A549 (cell line): Measurements from ENCODE around the gene CDKN2A. TPM values are rescaled to one million over a fixed set of nuclear protein-coding genes. Genes with fewer than 3 reads are reported as not detected.

ENCODE experiments used
- ATAC-seq, 2 experiments: fragments of 200-7000 bp in 1 of 2; fragments of >200 bp in 1 of 2; cut with Nextera tagmentation in 1 of 2; cut with Tn5 transposase in 1 of 2; 3 replicates each; pipeline versions ENCODE4 v1.8.0 to v1.9.1; 2018 to 2020; ENCODE audit warnings: mild to moderate bottlenecking in 1 of 2, moderate library complexity in 1 of 2
- CTCF ChIA-PET: fragments of 300-600 bp; sonication (Branson Sonifier 250); formaldehyde crosslinking; extraction: SDS; loops from one replicate; lab custom pipeline; 2021; ENCODE audit warnings: antibody characterized with exemption, inconsistent platforms; lab: Yijun Ruan, JAX
- POLR2A ChIA-PET: fragments of 350-600 bp; formaldehyde crosslinking; extraction: SDS; loops from one replicate; lab custom pipeline; 2021; ENCODE audit warnings: antibody characterized with exemption, inconsistent platforms; lab: Yijun Ruan, JAX
- DNase-seq, 2 experiments: peaks; one replicate each; pipeline versions ENCODE4 v3.0.0 to v3.0.0-alpha.2; 2011 to 2016; ENCODE audit warnings: low read depth in 1 of 2, low spot score in 1 of 2
- FAIRE-seq: peaks from 2 replicates; lab custom pipeline; 2011; peaks lifted over from hg19 to GRCh38; lab: Jason Lieb, UNC
- H3K27ac ChIP-seq, 2 experiments: fragments of >200 bp; sonication (Bioruptor Twin); formaldehyde crosslinking; 3 replicates each; pipeline ENCODE4 v1.5.1; 2016 to 2017
- H3K4me1 ChIP-seq: fragments of >200 bp; sonication (Bioruptor Twin); formaldehyde crosslinking; 3 replicates; pipeline ENCODE4 v1.6.1; 2016
- H3K4me2 ChIP-seq: fragments of >200 bp; sonication (Bioruptor Twin); formaldehyde crosslinking; 3 replicates; pipeline ENCODE4 v1.6.1; 2016
- H3K4me3 ChIP-seq: fragments of >200 bp; sonication (Bioruptor Twin); formaldehyde crosslinking; 3 replicates; pipeline ENCODE4 v1.5.1; 2016
- H3K9me3 ChIP-seq: fragments of >200 bp; sonication (Bioruptor Twin); formaldehyde crosslinking; 3 replicates; pipeline ENCODE4 v1.6.1; 2016
- BHLHE40 ChIP-seq: IDR thresholded peaks from 2 replicates; pipeline ENCODE4 v1.6.1; 2012; ENCODE audit warnings: low read depth, low read length, inconsistent platforms
- CBX2 ChIP-seq: fragments of 200-600 bp; sonication (generic); IDR thresholded peaks from 2 replicates; pipeline ENCODE4 v1.6.1; 2016; ENCODE audit warnings: low read depth, mild to moderate bottlenecking, borderline replicate concordance
- CBX8 ChIP-seq: fragments of 200-600 bp; sonication (generic); IDR thresholded peaks from 2 replicates; pipeline ENCODE4 v1.6.1; 2016
- CEBPB ChIP-seq, 2 experiments: fragments of >200 bp in 1 of 2; sonication (Bioruptor Twin) in 1 of 2; formaldehyde crosslinking in 1 of 2; IDR thresholded peaks; 2 replicates each; pipeline ENCODE4 v1.6.1; 2012 to 2016
- CHD4 ChIP-seq: fragments of 200-600 bp; sonication (generic); IDR thresholded peaks from 2 replicates; pipeline ENCODE4 v1.6.1; 2016; ENCODE audit warnings: antibody characterized with exemption, mild to moderate bottlenecking, borderline replicate concordance
- EHMT2 ChIP-seq: fragments of 200-600 bp; sonication (generic); IDR thresholded peaks from 2 replicates; pipeline ENCODE4 v1.6.1; 2016; ENCODE audit warnings: antibody characterized with exemption, low read depth, mild to moderate bottlenecking, moderate library complexity
- EP300 ChIP-seq, 2 experiments: fragments of >200 bp; sonication (Bioruptor Twin); formaldehyde crosslinking; IDR thresholded peaks; 2 replicates in 1 of 2; 3 replicates in 1 of 2; pipeline ENCODE4 v1.6.1; 2016 to 2017
- ESRRA ChIP-seq: fragments of 150-350 bp; IDR thresholded peaks from 2 replicates; pipeline ENCODE4 v1.6.1; 2014; ENCODE audit warnings: mild to moderate bottlenecking, low read length, borderline replicate concordance
- HDAC2 ChIP-seq: fragments of 200-600 bp; sonication (generic); IDR thresholded peaks from 2 replicates; pipeline ENCODE4 v1.6.1; 2016
- HEYL ChIP-seq: fragments of 250-450 bp; sonication (Bioruptor Pico); IDR thresholded peaks from 2 replicates; pipeline ENCODE4 v1.8.0; 2021; ENCODE audit warnings: mild to moderate bottlenecking, moderate library complexity
- HOXA7 ChIP-seq: fragments of 250-450 bp; sonication (Bioruptor Pico); IDR thresholded peaks from 2 replicates; pipeline ENCODE4 v1.5.0; 2020; ENCODE audit warnings: mild to moderate bottlenecking, moderate library complexity
- JUN ChIP-seq, 2 experiments: fragments of >200 bp; sonication (Bioruptor Twin); formaldehyde crosslinking; IDR thresholded peaks; 2 replicates in 1 of 2; 3 replicates in 1 of 2; pipeline ENCODE4 v1.6.1; 2016 to 2017
- JUNB ChIP-seq: fragments of >200 bp; sonication (Bioruptor Twin); formaldehyde crosslinking; IDR thresholded peaks from 2 replicates; pipeline ENCODE4 v1.6.1; 2016
- KDM5A ChIP-seq: fragments of 200-600 bp; sonication (generic); IDR thresholded peaks from 2 replicates; pipeline ENCODE4 v1.6.1; 2016; ENCODE audit warnings: antibody characterized with exemption, mild to moderate bottlenecking
- PHF8 ChIP-seq: fragments of 200-600 bp; sonication (generic); IDR thresholded peaks from 2 replicates; pipeline ENCODE4 v1.6.1; 2016; ENCODE audit warnings: low read depth, mild to moderate bottlenecking, antibody characterized with exemption, moderate library complexity, borderline replicate concordance
- POLR2A ChIP-seq: IDR thresholded peaks from 2 replicates; pipeline ENCODE4 v1.6.1; 2012; ENCODE audit warnings: mild to moderate bottlenecking, low read length
- POLR2AphosphoS2 ChIP-seq: conservative IDR thresholded peaks from 2 replicates; pipeline ENCODE4 v1.6.1; 2012; ENCODE audit warnings: low read length, improper control_type of control experiment, inconsistent platforms
- RARB ChIP-seq: fragments of 250-450 bp; sonication (Bioruptor Pico); IDR thresholded peaks from 2 replicates; pipeline ENCODE4 v1.8.0; 2021; ENCODE audit warnings: mild to moderate bottlenecking, moderate library complexity
- RCOR1 ChIP-seq: fragments of 150-350 bp; IDR thresholded peaks from 2 replicates; pipeline ENCODE4 v1.6.1; 2014; ENCODE audit warnings: antibody characterized with exemption, low read length, low read depth
- SREBF2 ChIP-seq: fragments of 450-650 bp; IDR thresholded peaks from 2 replicates; pipeline ENCODE4 v1.6.1; 2014; ENCODE audit warnings: mild to moderate bottlenecking, moderate library complexity
- TP53 ChIP-seq: fragments of 250-450 bp; sonication (Bioruptor Pico); IDR thresholded peaks from 2 replicates; pipeline ENCODE4 v1.5.0; 2021; ENCODE audit warnings: mild to moderate bottlenecking, moderate library complexity
- ZFP36 ChIP-seq: fragments of 450-650 bp; IDR thresholded peaks from 2 replicates; pipeline ENCODE4 v1.6.1; 2014; ENCODE audit warnings: borderline replicate concordance; ENCODE audit not compliant: partially characterized antibody
- ZSCAN20 ChIP-seq: fragments of 250-450 bp; sonication (Bioruptor Pico); IDR thresholded peaks from 2 replicates; pipeline ENCODE4 v1.8.0; 2022; ENCODE audit warnings: mild to moderate bottlenecking, moderate library complexity
- WGBS: methylation state at CpG from one replicate; pipeline ENCODE4 v1.1.6; 2017; ENCODE audit errors: missing lambda C conversion rate; 5-methylcytosine and 5-hydroxymethylcytosine counted together
- polyA plus RNA-seq, 4 experiments: library from polyadenylated mRNA; depleted of rRNA in 3 of 4; stranded (reverse); fragments of >200 nt; fragmentation: RNase III in 1 of 4; extraction: RNeasy Plus Mini Kit Qiagen cat#74134 plus additional on column Dnase treatment in 1 of 4; gene quantifications; 2 replicates in 3 of 4; 3 replicates in 1 of 4; pipeline ENCODE4 v1.2.3, GENCODE V29; 2011 to 2017
- TF ChIP-seq, protein P1 (sequence below): fragments of 450-650 bp; IDR thresholded peaks from 2 replicates; pipeline ENCODE4 v1.6.1; 2014; ENCODE audit warnings: antibody characterized with exemption
- TF ChIP-seq, protein P2 (sequence below): fragments of >200 bp; sonication (Bioruptor Twin); formaldehyde crosslinking; IDR thresholded peaks from 3 replicates; pipeline ENCODE4 v1.5.1; 2016
- TF ChIP-seq, protein P3 (sequence below): IDR thresholded peaks from 2 replicates; pipeline ENCODE4 v1.6.1; 2012; ENCODE audit warnings: low read depth, borderline replicate concordance
- TF ChIP-seq, protein P4 (sequence below): fragments of >200 bp; sonication (Bioruptor Twin); formaldehyde crosslinking; IDR thresholded peaks from 3 replicates; pipeline ENCODE4 v1.6.1; 2016

The CDKN2A gene
- polyA plus RNA-seq, 2 of the 4 experiments (the other 2 are of a cell fraction), result not detected

DNA sequence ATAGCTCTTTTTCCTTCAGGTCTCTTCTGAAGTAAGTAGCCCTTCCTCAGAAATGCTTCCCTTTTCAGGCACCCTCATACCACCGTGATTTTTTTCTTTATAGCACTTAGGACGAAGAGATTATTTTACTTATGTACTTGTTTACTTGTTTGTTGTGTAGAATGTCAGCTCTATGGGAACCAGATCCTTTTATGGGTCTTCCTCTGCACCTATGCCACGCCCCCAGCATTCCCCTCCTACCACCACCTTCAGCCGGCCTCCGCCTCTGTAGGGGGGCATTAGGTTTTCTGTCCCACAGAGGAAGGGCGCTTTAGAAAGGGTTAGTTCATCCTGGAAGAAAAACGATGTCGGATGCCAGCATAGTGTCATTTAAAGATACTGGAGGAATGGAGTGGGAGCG, 2.2 kb upstream of the CDKN2A start:
- no peak overlapping the region for H3K4me2 ChIP-seq
- TF ChIP-seq POLR2AphosphoS2 (no peak), JUN (IDR thresholded peaks at IDR 0.05) (no peak), CHD4 (no peak), HEYL (CRISPR knock-in tag) (no peak), RCOR1 (no peak), ESRRA (no peak), POLR2A (no peak), HOXA7 (CRISPR knock-in tag) (no peak), PHF8 (no peak)
- TF ChIP-seq, protein P1, sequence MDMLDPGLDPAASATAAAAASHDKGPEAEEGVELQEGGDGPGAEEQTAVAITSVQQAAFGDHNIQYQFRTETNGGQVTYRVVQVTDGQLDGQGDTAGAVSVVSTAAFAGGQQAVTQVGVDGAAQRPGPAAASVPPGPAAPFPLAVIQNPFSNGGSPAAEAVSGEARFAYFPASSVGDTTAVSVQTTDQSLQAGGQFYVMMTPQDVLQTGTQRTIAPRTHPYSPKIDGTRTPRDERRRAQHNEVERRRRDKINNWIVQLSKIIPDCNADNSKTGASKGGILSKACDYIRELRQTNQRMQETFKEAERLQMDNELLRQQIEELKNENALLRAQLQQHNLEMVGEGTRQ, result no peak
- TF ChIP-seq, protein P2, sequence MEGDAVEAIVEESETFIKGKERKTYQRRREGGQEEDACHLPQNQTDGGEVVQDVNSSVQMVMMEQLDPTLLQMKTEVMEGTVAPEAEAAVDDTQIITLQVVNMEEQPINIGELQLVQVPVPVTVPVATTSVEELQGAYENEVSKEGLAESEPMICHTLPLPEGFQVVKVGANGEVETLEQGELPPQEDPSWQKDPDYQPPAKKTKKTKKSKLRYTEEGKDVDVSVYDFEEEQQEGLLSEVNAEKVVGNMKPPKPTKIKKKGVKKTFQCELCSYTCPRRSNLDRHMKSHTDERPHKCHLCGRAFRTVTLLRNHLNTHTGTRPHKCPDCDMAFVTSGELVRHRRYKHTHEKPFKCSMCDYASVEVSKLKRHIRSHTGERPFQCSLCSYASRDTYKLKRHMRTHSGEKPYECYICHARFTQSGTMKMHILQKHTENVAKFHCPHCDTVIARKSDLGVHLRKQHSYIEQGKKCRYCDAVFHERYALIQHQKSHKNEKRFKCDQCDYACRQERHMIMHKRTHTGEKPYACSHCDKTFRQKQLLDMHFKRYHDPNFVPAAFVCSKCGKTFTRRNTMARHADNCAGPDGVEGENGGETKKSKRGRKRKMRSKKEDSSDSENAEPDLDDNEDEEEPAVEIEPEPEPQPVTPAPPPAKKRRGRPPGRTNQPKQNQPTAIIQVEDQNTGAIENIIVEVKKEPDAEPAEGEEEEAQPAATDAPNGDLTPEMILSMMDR, result no peak
- no CpG with 5 or more reads among the region's 9 CpGs for WGBS
- ChIA-PET POLR2A (no interaction called here), CTCF (no interaction called here)
- H3K4me3 ChIP-seq, result no peak overlapping the region
- FAIRE-seq, result no peak
- ATAC-seq, result no peak
- no peak overlapping the region for H3K27ac ChIP-seq
- H3K9me3 ChIP-seq, result no peaks in the 10 kb centered on the region
- DNase-seq, result no peak
- H3K4me1 ChIP-seq, result no peaks in the 10 kb centered on the region

DNA sequence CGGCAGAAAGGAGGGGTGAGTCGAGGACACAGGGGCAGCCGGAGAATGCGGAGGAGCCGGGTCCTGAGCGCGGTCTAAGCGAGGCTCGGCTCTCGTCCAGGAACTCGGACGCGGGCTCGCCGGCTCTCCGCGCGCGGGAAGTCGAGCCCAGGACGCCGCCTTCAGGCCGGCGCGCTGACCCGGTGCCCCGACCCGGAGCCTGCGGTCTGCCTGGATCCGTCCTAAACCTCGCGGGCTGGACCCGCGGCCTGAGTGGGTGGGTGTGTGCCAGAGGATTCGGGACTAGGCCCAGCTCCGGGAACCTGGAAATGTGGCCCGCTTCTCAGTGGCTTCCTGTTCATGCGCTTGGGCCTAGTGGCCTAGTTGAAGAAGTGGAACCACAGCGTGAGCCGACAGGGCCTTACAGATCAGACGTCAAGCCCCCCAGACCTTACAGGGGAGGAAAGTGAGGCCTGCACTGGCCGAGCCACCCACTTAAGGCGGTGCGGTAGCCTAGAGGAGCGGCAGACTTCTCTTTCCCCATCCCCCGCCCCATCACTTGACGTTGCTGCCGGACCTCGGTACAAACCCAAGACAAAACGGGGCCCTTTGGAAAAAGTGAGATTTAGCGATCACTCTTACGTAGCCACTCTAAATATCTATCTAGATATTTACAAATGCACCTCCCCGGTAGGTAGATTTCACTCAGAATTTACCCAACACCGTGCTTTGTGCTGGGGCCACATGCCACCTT, 1.6 kb upstream of the CDKN2A start:
- WGBS, result no CpG with 5 or more reads among the region's 54 CpGs
- CTCF ChIA-PET, result no interaction called here

DNA sequence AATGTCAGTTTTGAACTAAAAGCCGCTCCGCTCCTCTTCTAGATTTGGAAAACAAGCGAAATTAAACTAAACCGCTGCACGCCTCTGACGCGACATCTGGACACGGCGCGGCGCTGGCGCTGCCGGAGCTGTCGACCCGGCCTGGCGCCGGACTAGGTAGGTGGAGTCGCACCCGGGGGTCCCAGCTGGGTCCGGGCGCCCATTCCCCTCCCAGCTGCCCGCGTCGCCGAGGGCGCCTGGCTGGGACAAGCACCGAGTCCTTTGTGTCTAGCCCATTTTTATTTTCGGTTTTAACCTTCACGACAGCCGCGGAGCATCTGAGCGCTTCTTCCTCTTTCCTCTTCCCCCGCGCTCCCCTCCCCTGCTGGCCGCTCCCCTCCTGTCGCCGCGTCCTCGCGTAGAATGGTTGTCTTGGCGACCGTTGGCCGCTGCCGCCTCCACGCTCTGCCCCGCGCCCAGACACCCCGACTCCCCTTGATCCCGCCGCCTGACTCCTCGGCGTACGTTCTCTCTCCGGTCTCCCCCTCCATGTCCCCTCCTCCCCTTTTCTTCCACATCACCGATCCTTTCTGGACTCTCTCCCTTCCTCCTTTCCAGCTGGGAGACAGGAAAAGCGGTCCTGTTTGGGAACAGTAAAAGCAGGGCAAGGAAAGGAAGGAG, 944 bp upstream of the CDKN2A start:
- Histone ChIP-seq H3K4me1 (no peaks in the 10 kb centered on the region), H3K9me3 (no peaks in the 10 kb centered on the region), H3K4me2 (no peak overlapping the region), H3K4me3 (no peak overlapping the region), H3K27ac (no peak overlapping the region)
- ChIA-PET POLR2A (no interaction called here), CTCF (no interaction called here)
- no peak for ATAC-seq
- no peak for DNase-seq
- no peak for FAIRE-seq
- WGBS, result no CpG with 5 or more reads among the region's 56 CpGs
- TF ChIP-seq EHMT2 (no peak), CBX8 (no peak), POLR2AphosphoS2 (no peak), TP53 (CRISPR knock-in tag) (no peak), CBX2 (no peak), RARB (CRISPR knock-in tag) (no peak), JUN (IDR thresholded peaks at IDR 0.05) (no peak), HDAC2 (no peak), ESRRA (no peak), EP300 (IDR thresholded peaks at IDR 0.05) (no peak), BHLHE40 (no peak)
- TF ChIP-seq, protein P3, sequence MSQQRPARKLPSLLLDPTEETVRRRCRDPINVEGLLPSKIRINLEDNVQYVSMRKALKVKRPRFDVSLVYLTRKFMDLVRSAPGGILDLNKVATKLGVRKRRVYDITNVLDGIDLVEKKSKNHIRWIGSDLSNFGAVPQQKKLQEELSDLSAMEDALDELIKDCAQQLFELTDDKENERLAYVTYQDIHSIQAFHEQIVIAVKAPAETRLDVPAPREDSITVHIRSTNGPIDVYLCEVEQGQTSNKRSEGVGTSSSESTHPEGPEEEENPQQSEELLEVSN, result no peak
- TF ChIP-seq, protein P4, sequence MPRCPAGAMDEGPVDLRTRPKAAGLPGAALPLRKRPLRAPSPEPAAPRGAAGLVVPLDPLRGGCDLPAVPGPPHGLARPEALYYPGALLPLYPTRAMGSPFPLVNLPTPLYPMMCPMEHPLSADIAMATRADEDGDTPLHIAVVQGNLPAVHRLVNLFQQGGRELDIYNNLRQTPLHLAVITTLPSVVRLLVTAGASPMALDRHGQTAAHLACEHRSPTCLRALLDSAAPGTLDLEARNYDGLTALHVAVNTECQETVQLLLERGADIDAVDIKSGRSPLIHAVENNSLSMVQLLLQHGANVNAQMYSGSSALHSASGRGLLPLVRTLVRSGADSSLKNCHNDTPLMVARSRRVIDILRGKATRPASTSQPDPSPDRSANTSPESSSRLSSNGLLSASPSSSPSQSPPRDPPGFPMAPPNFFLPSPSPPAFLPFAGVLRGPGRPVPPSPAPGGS, result no peak

More for the DNA sequence above, 1.6 kb upstream of the CDKN2A start:
- no peak overlapping the region for H3K27ac ChIP-seq
- no peak overlapping the region for H3K4me2 ChIP-seq
- H3K4me1 ChIP-seq, result no peaks in the 10 kb centered on the region
- DNase-seq, result no peak
- H3K9me3 ChIP-seq, result no peaks in the 10 kb centered on the region
- no peak overlapping the region for H3K4me3 ChIP-seq
- no peak for ATAC-seq
- POLR2A ChIA-PET, result no interaction called here
- TF ChIP-seq SREBF2, result no peak
- TF ChIP-seq CHD4, result no peak
- no peak for TF ChIP-seq ZFP36
- TF ChIP-seq KDM5A, result no peak
- TF ChIP-seq CEBPB (IDR thresholded peaks at IDR 0.05), result no peak
- TF ChIP-seq ZSCAN20 (CRISPR knock-in tag), result no peak
- no peak for TF ChIP-seq JUNB
- no peak for FAIRE-seq
